Measurements from ENCODE around the gene GCKR. TPM values are rescaled to one million over a fixed set of nuclear protein-coding genes. Genes with fewer than 3 reads are reported as not detected.

The GCKR gene
- polyA plus RNA-seq, 1 of the 3 experiments (the other 2 are of a cell fraction): 0.18 TPM

- Histone ChIP-seq H3K27ac (ENCODE audit: low read depth in 2 of 2, low read length in 1 of 2) (no peak overlapping the region), H3K4me3 (ENCODE audit: low read depth in 2 of 2, low read length in 1 of 2) (no peak overlapping the region), H3K9me2 (no peaks in the 10 kb centered on the region), H3K9ac (no peak overlapping the region), H3K9me3 (no peaks in the 10 kb centered on the region), H3K4me2 (no peak overlapping the region), H3K36me3 (replicated peaks in 1 of 2; ENCODE audit: control insufficient read depth in 1 of 2, insufficient read depth in 2 of 2, low read length in 1 of 2) (no peaks in the 10 kb centered on the region), H3K4me1 (ENCODE audit: control insufficient read depth in 1 of 2, insufficient read depth in 2 of 2, low read depth in 1 of 2, low read length in 1 of 2) (peaks cover 0 to 2% of the 10 kb centered on the region in 2 experiments; a peak in 1 of 4 replicates), H3K79me2 (ENCODE audit: insufficient read depth) (no peaks in the 10 kb centered on the region), H3K27me3 (ENCODE audit: insufficient read depth) (no peaks in the 10 kb centered on the region), H2AFZ (ENCODE audit: low read depth) (no peak overlapping the region), H3F3A (replicated peaks; ENCODE audit: insufficient read depth) (no peaks in the 10 kb centered on the region), H4K20me1 (ENCODE audit: insufficient read depth) (no peaks in the 10 kb centered on the region)
- no peak for TF ChIP-seq GATA2 (CRISPR knock-in tag; IDR thresholded peaks at IDR 0.05)
- TF ChIP-seq SMC3 (IDR thresholded peaks at IDR 0.05; ENCODE audit: low read depth, low read length): no peak
- no peak for TF ChIP-seq SIN3A (IDR thresholded peaks at IDR 0.05; ENCODE audit: borderline replicate concordance, low read depth, low read length)
- TF ChIP-seq RCOR1 (IDR thresholded peaks at IDR 0.05; ENCODE audit: low read length): no peak
- CTCF ChIA-PET: no interaction called here
- 89% methylated on average over 4 of the region's 4 CpGs for WGBS (ENCODE audit: low lambda C conversion rate)
- no peak for DNase-seq
- POLR2A ChIA-PET: no interaction called here
Measured at GRCh38 chr2:27502142-27502541, 5.5 kb downstream of the GCKR start.

DNA sequence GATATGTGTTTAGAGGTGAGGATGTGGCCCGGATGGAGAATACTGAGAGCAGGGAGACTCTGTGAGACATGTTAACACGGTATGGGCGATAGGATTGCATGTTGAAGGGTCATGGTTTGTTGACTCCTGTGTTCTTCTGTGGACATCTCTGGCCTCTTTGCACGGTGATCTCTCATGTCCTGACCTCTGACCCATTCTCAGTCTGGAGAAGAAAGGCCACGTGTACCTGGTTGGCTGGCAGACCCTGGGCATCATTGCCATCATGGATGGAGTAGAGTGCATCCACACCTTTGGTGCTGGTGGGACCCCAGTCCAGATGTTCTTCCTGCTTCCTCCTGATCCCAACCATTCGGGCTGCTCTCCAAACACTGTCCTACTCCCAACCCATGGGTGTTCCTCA is 9.9 kb downstream of the GCKR start:
- Histone ChIP-seq H3K9ac (no peak overlapping the region), H3K4me2 (no peak overlapping the region), H3K27ac (ENCODE audit: low read depth in 2 of 2, low read length in 1 of 2) (no peak overlapping the region), H3K4me1 (ENCODE audit: control insufficient read depth in 1 of 2, insufficient read depth in 2 of 2, low read depth in 1 of 2, low read length in 1 of 2) (peaks cover 0 to 4% of the 10 kb centered on the region in 2 experiments; a peak in 1 of 4 replicates), H2AFZ (ENCODE audit: low read depth) (no peak overlapping the region), H3K27me3 (ENCODE audit: insufficient read depth) (no peaks in the 10 kb centered on the region), H3K36me3 (replicated peaks in 1 of 2; ENCODE audit: control insufficient read depth in 1 of 2, insufficient read depth in 2 of 2, low read length in 1 of 2) (no peaks in the 10 kb centered on the region), H3F3A (replicated peaks; ENCODE audit: insufficient read depth) (peaks cover 5% of the 10 kb centered on the region), H3K4me3 (ENCODE audit: low read depth in 2 of 2, low read length in 1 of 2) (no peak overlapping the region), H4K20me1 (ENCODE audit: insufficient read depth) (no peaks in the 10 kb centered on the region), H3K9me3 (no peaks in the 10 kb centered on the region), H3K9me2 (no peaks in the 10 kb centered on the region), H3K79me2 (ENCODE audit: insufficient read depth) (no peaks in the 10 kb centered on the region)
- no peak for DNase-seq
- CTCF ChIA-PET: interaction anchor here (0.6 to 2.2 kb wide), 3 partner anchors 11 to 231 kb away, joined by 4 to 9 read pairs (median 5); partner anchors contain the start of gene FNDC4
- TF ChIP-seq TAF1 (IDR thresholded peaks at IDR 0.05; ENCODE audit: borderline replicate concordance, low read depth, low read length) (no peak), SIN3A (IDR thresholded peaks at IDR 0.05; ENCODE audit: borderline replicate concordance, low read depth, low read length) (no peak), RFX5 (IDR thresholded peaks at IDR 0.05; ENCODE audit: low read length) (no peak), JUND (IDR thresholded peaks at IDR 0.05) (no peak), RCOR1 (IDR thresholded peaks at IDR 0.05; ENCODE audit: low read length) (no peak), FOSL2 (IDR thresholded peaks at IDR 0.05; ENCODE audit: borderline replicate concordance, low read depth) (no peak), TCF12 (IDR thresholded peaks at IDR 0.05) (no peak), FOXM1 (IDR thresholded peaks at IDR 0.05; ENCODE audit: low read depth) (no peak), EZH2phosphoT487 (IDR thresholded peaks at IDR 0.05; ENCODE audit: borderline replicate concordance, low read depth) (no peak), CHD2 (IDR thresholded peaks at IDR 0.05; ENCODE audit: low read length, partially characterized antibody) (no peak), MEF2A (IDR thresholded peaks at IDR 0.05; ENCODE audit: borderline replicate concordance, low read depth) (no peak), EP300 (IDR thresholded peaks at IDR 0.05; ENCODE audit: borderline replicate concordance in 1 of 2, low read depth in 1 of 2, low read length in 1 of 2) (no peak), TEAD4 (IDR thresholded peaks at IDR 0.05; ENCODE audit: borderline replicate concordance, insufficient read depth) (no peak), FOXJ3 (CRISPR knock-in tag; IDR thresholded peaks at IDR 0.05) (no peak), GATA2 (CRISPR knock-in tag; IDR thresholded peaks at IDR 0.05) (no peak)
- TF ChIP-seq, protein P1, sequence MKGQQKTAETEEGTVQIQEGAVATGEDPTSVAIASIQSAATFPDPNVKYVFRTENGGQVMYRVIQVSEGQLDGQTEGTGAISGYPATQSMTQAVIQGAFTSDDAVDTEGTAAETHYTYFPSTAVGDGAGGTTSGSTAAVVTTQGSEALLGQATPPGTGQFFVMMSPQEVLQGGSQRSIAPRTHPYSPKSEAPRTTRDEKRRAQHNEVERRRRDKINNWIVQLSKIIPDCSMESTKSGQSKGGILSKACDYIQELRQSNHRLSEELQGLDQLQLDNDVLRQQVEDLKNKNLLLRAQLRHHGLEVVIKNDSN (IDR thresholded peaks at IDR 0.05; ENCODE audit: borderline replicate concordance, low read depth): no peak
- TF ChIP-seq, protein P2, sequence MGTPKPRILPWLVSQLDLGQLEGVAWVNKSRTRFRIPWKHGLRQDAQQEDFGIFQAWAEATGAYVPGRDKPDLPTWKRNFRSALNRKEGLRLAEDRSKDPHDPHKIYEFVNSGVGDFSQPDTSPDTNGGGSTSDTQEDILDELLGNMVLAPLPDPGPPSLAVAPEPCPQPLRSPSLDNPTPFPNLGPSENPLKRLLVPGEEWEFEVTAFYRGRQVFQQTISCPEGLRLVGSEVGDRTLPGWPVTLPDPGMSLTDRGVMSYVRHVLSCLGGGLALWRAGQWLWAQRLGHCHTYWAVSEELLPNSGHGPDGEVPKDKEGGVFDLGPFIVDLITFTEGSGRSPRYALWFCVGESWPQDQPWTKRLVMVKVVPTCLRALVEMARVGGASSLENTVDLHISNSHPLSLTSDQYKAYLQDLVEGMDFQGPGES (IDR thresholded peaks at IDR 0.05; ENCODE audit: low read depth, low read length): no peak
- POLR2A ChIA-PET: no interaction called here
- WGBS (ENCODE audit: low lambda C conversion rate): 52% methylated on average over 6 of the region's 6 CpGs
